Liver (tissue), 9 donors: ENCODE data around the gene NSMCE4A. TPM values are rescaled to one million over a fixed set of nuclear protein-coding genes. Genes with fewer than 3 reads are reported as not detected.

ENCODE experiments used
- DNase-seq: peaks from one replicate; pipeline ENCODE4 v3.0.0-alpha.2; 2017; ENCODE audit warnings: low spot score
- H3K27ac ChIP-seq, 2 donors: one replicate each; pipeline ENCODE4 v1.7.0; 2013; ENCODE audit warnings: inconsistent platforms in 2 of 2, low read length in 2 of 2, control low read depth in 1 of 2, low read depth in 1 of 2, mild to moderate bottlenecking in 1 of 2
- H3K27me3 ChIP-seq, 4 donors: one replicate each; pipeline versions ENCODE4 v1.6.1 to v1.7.0; 2013; ENCODE audit warnings: low read length in 3 of 4, inconsistent platforms in 1 of 4, mild to moderate bottlenecking in 1 of 4, moderate library complexity in 1 of 4; ENCODE audit not compliant: control insufficient read depth in 4 of 4, insufficient read depth in 4 of 4
- H3K36me3 ChIP-seq, 4 donors: one replicate each; pipeline versions ENCODE4 v1.6.1 to v1.7.0; 2013; ENCODE audit warnings: low read length in 3 of 4, mild to moderate bottlenecking in 3 of 4, low read depth in 1 of 4, moderate library complexity in 1 of 4; ENCODE audit not compliant: control insufficient read depth in 4 of 4, insufficient read depth in 3 of 4
- H3K4me1 ChIP-seq, 4 donors: one replicate each; pipeline versions ENCODE4 v1.6.1 to v1.7.0; 2013; ENCODE audit warnings: low read length in 3 of 4, mild to moderate bottlenecking in 3 of 4, moderate library complexity in 1 of 4; ENCODE audit not compliant: control insufficient read depth in 4 of 4, insufficient read depth in 4 of 4
- H3K4me3 ChIP-seq, 3 donors: one replicate each; pipeline versions ENCODE4 v1.6.1 to v1.7.0; 2013; ENCODE audit warnings: low read length in 3 of 3, control low read depth in 1 of 3, low read depth in 1 of 3, mild to moderate bottlenecking in 1 of 3
- H3K9ac ChIP-seq, 2 donors: one replicate each; pipeline ENCODE4 v1.7.0; 2013; ENCODE audit warnings: low read length in 2 of 2, mild to moderate bottlenecking in 2 of 2, moderate library complexity in 2 of 2, control low read depth in 1 of 2, low read depth in 1 of 2
- H3K9me3 ChIP-seq, 4 donors: one replicate each; pipeline versions ENCODE4 v1.6.1 to v1.7.0; 2013; ENCODE audit warnings: low read length in 3 of 4; ENCODE audit not compliant: control insufficient read depth in 4 of 4
- EGR1 ChIP-seq, 2 donors: IDR thresholded peaks; 2 replicates each; pipeline ENCODE4 v1.6.1; 2016 to 2018; ENCODE audit warnings: antibody characterized with exemption in 2 of 2, low read depth in 2 of 2
- FOXA1 ChIP-seq: IDR thresholded peaks from 2 replicates; pipeline ENCODE4 v1.6.1; 2016; ENCODE audit warnings: antibody characterized with exemption
- FOXA2 ChIP-seq: IDR thresholded peaks from 2 replicates; pipeline ENCODE4 v1.6.1; 2016; ENCODE audit warnings: antibody characterized with exemption
- HNF4A ChIP-seq, 2 donors: conservative IDR thresholded peaks; 2 replicates each; pipeline ENCODE4 v1.6.1; 2016; ENCODE audit warnings: antibody characterized with exemption in 2 of 2, mild to moderate bottlenecking in 2 of 2
- HNF4G ChIP-seq: IDR thresholded peaks from 2 replicates; pipeline ENCODE4 v1.6.1; 2016; ENCODE audit warnings: antibody characterized with exemption
- RAD21 ChIP-seq, 2 donors: IDR thresholded peaks; 2 replicates each; pipeline ENCODE4 v1.6.1; 2016; ENCODE audit warnings: antibody characterized with exemption in 2 of 2, mild to moderate bottlenecking in 2 of 2
- RXRA ChIP-seq, 2 donors: IDR thresholded peaks; 2 replicates each; pipeline ENCODE4 v1.6.1; 2017 to 2018; ENCODE audit warnings: antibody characterized with exemption in 2 of 2, mild to moderate bottlenecking in 1 of 2
- SP1 ChIP-seq: IDR thresholded peaks from 2 replicates; pipeline ENCODE4 v1.6.1; 2018; ENCODE audit warnings: antibody characterized with exemption, mild to moderate bottlenecking
- TAF1 ChIP-seq: conservative IDR thresholded peaks from 2 replicates; pipeline ENCODE4 v1.6.1; 2016; ENCODE audit warnings: antibody characterized with exemption, mild to moderate bottlenecking
- YY1 ChIP-seq: IDR thresholded peaks from 2 replicates; pipeline ENCODE4 v1.6.1; 2016; ENCODE audit warnings: antibody characterized with exemption, mild to moderate bottlenecking
- WGBS: extraction: QIAGEN DNeasy Blood & Tissue Kit; methylation state at CpG from one replicate; pipeline ENCODE4 v1.1.7; 2013; 5-methylcytosine and 5-hydroxymethylcytosine counted together
- polyA plus RNA-seq, 2 donors: library from polyadenylated mRNA; stranded (reverse) in 1 of 2; unstranded in 1 of 2; fragments of 200-250 nt in 1 of 2; fragments of >200 nt in 1 of 2; fragmentation: Nextera tagmentation in 1 of 2; extraction: Ambion mirVana in 1 of 2; gene quantifications; one replicate each; pipeline versions ENCODE4 v1.2.1 to v1.2.3, GENCODE V29; 2013 to 2015
- total RNA-seq, 2 donors: library from RNA; depleted of rRNA; stranded (reverse); fragments of >200 nt; gene quantifications; one replicate each; pipeline ENCODE4 v1.2.3, GENCODE V29; 2014
- TF ChIP-seq, protein P1 (sequence below): fragments of 150-350 bp; IDR thresholded peaks from 2 replicates; pipeline ENCODE4 v1.5.1; 2017; ENCODE audit warnings: improper control_type of control experiment, low read depth, low read length; ENCODE audit not compliant: missing input control
- TF ChIP-seq, protein P2 (sequence below): IDR thresholded peaks from 2 replicates; pipeline ENCODE4 v1.6.1; 2016; ENCODE audit warnings: antibody characterized with exemption
- TF ChIP-seq, protein P3 (sequence below): IDR thresholded peaks from 2 replicates; pipeline ENCODE4 v1.6.1; 2016; ENCODE audit warnings: antibody characterized with exemption, mild to moderate bottlenecking
- TF ChIP-seq, protein P4 (sequence below): IDR thresholded peaks from 2 replicates; pipeline ENCODE4 v1.6.1; 2016; ENCODE audit warnings: antibody characterized with exemption
- donor health status: healthy.
- donor health status: healthy.
- donor health status: healthy.
- donor health status: healthy.
- donor health status: healthy.

NSMCE4A gene
- total and polyA plus RNA-seq, 4 donors = 16.8 to 46.5 (median 30.8) TPM

DNA sequence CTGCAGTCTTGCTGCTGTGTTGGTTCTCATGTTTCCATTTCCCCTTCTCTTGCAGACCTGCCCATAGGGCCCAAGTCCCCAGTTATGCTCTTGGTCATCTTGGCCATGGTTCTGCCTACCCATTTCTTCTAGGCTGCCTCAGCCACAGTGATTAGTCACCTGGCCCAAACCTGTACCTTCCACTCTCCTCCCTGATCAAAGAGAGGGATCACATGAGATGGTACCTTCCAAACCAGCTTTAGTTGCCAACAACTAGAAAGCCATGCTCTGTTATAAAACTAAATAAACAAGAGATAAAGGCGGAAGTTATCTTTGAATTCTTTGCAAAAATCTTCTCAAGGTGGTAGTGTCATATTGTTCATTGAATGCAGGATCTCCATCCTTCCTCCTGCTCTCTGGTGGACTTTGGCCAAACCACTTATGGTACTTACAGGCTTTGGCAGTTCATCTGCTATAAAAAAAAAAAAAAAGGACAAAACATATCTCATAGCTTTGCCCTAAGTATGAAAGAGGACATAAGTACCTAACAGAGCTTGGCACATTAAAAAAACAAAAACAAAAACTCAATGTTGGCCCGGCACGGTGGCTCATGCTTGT is 39.7 kb upstream of the NSMCE4A start:
- DNase-seq = no peak
- H3K9ac ChIP-seq = no peak overlapping the region
- H3K4me3 ChIP-seq = no peak overlapping the region
- H3K4me1 ChIP-seq = peaks cover 1 to 19% (median 14%) of the 10 kb centered on the region in 4 donors
- no peaks in the 10 kb centered on the region for H3K27me3 ChIP-seq
- WGBS = 49% methylated on average over 3 of the region's 3 CpGs
- H3K36me3 ChIP-seq = no peaks in the 10 kb centered on the region
- H3K9me3 ChIP-seq = no peaks in the 10 kb centered on the region
- TF ChIP-seq HNF4G (no peak), HNF4A (conservative IDR thresholded peaks at IDR 0.05) (peak; percentile 52 to 61)
- H3K27ac ChIP-seq = no peak overlapping the region

DNA sequence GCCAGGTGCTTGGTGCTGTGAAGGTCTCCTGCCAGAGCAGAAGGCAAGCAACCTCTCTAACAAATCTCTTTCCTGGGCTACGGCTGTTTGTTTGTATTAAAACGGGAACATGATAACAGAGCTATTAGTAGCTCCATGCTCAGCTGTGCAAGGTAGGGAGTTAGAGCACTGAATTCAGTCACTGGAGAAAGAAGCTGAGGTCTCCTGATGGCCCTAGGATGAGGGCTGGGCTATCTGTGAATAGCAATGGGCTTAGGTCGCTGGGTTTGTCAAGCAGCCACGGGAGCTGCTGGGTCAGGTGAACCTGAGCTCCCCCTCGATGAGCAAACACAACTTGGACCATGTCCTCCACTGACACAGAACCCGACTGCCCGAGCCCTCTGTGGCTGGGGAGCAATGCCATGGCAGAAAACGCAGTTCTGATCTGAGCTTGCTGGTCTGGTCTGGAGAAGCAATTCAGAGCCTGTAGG is 38.3 kb upstream of the NSMCE4A start:
- 31% methylated on average over 8 of the region's 8 CpGs for WGBS
- no peaks in the 10 kb centered on the region for H3K36me3 ChIP-seq
- peaks cover 1 to 13% (median 9%) of the 10 kb centered on the region in 4 donors for H3K4me1 ChIP-seq
- TF ChIP-seq, protein P1, sequence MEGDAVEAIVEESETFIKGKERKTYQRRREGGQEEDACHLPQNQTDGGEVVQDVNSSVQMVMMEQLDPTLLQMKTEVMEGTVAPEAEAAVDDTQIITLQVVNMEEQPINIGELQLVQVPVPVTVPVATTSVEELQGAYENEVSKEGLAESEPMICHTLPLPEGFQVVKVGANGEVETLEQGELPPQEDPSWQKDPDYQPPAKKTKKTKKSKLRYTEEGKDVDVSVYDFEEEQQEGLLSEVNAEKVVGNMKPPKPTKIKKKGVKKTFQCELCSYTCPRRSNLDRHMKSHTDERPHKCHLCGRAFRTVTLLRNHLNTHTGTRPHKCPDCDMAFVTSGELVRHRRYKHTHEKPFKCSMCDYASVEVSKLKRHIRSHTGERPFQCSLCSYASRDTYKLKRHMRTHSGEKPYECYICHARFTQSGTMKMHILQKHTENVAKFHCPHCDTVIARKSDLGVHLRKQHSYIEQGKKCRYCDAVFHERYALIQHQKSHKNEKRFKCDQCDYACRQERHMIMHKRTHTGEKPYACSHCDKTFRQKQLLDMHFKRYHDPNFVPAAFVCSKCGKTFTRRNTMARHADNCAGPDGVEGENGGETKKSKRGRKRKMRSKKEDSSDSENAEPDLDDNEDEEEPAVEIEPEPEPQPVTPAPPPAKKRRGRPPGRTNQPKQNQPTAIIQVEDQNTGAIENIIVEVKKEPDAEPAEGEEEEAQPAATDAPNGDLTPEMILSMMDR = no peak
- peak; percentile 10 to 55 for TF ChIP-seq RAD21 (IDR thresholded peaks at IDR 0.05)
- TF ChIP-seq FOXA1 = peak; percentile 24
- TF ChIP-seq, protein P2, sequence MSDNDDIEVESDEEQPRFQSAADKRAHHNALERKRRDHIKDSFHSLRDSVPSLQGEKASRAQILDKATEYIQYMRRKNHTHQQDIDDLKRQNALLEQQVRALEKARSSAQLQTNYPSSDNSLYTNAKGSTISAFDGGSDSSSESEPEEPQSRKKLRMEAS = no peak
- no peak for TF ChIP-seq HNF4G
- peak; percentile 88 to 90 for TF ChIP-seq HNF4A (conservative IDR thresholded peaks at IDR 0.05)
- TF ChIP-seq EGR1 (IDR thresholded peaks at IDR 0.05; ENCODE audit: low read depth in 2 of 2) = no peak
- peak; percentile 87 for TF ChIP-seq YY1
- no peak for TF ChIP-seq FOXA2
- no peak for TF ChIP-seq TAF1
- TF ChIP-seq SP1 = peak; percentile 96
- TF ChIP-seq, protein P3, sequence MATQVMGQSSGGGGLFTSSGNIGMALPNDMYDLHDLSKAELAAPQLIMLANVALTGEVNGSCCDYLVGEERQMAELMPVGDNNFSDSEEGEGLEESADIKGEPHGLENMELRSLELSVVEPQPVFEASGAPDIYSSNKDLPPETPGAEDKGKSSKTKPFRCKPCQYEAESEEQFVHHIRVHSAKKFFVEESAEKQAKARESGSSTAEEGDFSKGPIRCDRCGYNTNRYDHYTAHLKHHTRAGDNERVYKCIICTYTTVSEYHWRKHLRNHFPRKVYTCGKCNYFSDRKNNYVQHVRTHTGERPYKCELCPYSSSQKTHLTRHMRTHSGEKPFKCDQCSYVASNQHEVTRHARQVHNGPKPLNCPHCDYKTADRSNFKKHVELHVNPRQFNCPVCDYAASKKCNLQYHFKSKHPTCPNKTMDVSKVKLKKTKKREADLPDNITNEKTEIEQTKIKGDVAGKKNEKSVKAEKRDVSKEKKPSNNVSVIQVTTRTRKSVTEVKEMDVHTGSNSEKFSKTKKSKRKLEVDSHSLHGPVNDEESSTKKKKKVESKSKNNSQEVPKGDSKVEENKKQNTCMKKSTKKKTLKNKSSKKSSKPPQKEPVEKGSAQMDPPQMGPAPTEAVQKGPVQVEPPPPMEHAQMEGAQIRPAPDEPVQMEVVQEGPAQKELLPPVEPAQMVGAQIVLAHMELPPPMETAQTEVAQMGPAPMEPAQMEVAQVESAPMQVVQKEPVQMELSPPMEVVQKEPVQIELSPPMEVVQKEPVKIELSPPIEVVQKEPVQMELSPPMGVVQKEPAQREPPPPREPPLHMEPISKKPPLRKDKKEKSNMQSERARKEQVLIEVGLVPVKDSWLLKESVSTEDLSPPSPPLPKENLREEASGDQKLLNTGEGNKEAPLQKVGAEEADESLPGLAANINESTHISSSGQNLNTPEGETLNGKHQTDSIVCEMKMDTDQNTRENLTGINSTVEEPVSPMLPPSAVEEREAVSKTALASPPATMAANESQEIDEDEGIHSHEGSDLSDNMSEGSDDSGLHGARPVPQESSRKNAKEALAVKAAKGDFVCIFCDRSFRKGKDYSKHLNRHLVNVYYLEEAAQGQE = no peak
- TF ChIP-seq, protein P4, sequence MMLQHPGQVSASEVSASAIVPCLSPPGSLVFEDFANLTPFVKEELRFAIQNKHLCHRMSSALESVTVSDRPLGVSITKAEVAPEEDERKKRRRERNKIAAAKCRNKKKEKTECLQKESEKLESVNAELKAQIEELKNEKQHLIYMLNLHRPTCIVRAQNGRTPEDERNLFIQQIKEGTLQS = peak; percentile 40
- peak; percentile 74 to 77 for TF ChIP-seq RXRA (IDR thresholded peaks at IDR 0.05)
- H3K27me3 ChIP-seq = no peaks in the 10 kb centered on the region
- H3K9me3 ChIP-seq = no peaks in the 10 kb centered on the region
- H3K27ac ChIP-seq = peak overlapping the region; percentile 36 to 52
- H3K9ac ChIP-seq = peak overlapping the region in 1 of 2 donors; percentile 8
- H3K4me3 ChIP-seq = no peak overlapping the region
- DNase-seq = peak; percentile 54
